Esophagus mucosa (tissue), 1 donor: Measurements from ENCODE around the gene CERS4. TPM values are rescaled to one million over a fixed set of nuclear protein-coding genes. Genes with fewer than 3 reads are reported as not detected.
"Not testable (repeated sequence)": the region's sequence is repeated elsewhere in the genome, so short reads cannot be mapped to it uniquely, and the experiment has no call there.

Source experiments
- ATAC-seq: fragments of 200-7000 bp; cut with Tn5 transposase; one replicate; pipeline ENCODE4 v1.9.1; 2020
- total RNA-seq: library from RNA; stranded (reverse); gene quantifications from one replicate; pipeline ENCODE4 v1.2.4, GENCODE V29; 2023
- donor health status: DM: yes; HTN: yes; CAD: no.

CERS4 gene
- total RNA-seq, 1 donor from 2014 or later: 84.8 TPM

- ATAC-seq: no peak
Measured at GRCh38 chr19:8244442-8244841, 35.3 kb downstream of the CERS4 start.

- ATAC-seq: no peak
Measured at GRCh38 chr19:8245869-8246835, 37.0 kb downstream of the CERS4 start.

- ATAC-seq: not testable (repeated sequence)
Measured at GRCh38 chr19:8247129-8247890, 38.1 kb downstream of the CERS4 start.

- no peak for ATAC-seq
Measured at GRCh38 chr19:8248348-8249328, 39.5 kb downstream of the CERS4 start.

GRCh38 chr19:8250596-8250995 is 41.4 kb downstream of the CERS4 start:
- ATAC-seq: no peak

- no peak for ATAC-seq
Measured at GRCh38 chr19:8251025-8251472, 41.9 kb downstream of the CERS4 start.

- ATAC-seq: peak; percentile 67
Measured at GRCh38 chr19:8252922-8253589, 43.9 kb downstream of the CERS4 start.

GRCh38 chr19:8253678-8254077 is 44.5 kb downstream of the CERS4 start:
- no peak for ATAC-seq

GRCh38 chr19:8254286-8255001 is 45.3 kb downstream of the CERS4 start:
- no peak for ATAC-seq

GRCh38 chr19:8255426-8256125 is 46.4 kb downstream of the CERS4 start:
- ATAC-seq: no peak

- ATAC-seq: no peak
Measured at GRCh38 chr19:8256276-8257051, 47.3 kb downstream of the CERS4 start.

- no peak for ATAC-seq
Measured at GRCh38 chr19:8257052-8257443, 47.9 kb downstream of the CERS4 start.

- ATAC-seq: no peak
Measured at GRCh38 chr19:8259142-8259921, 50.2 kb downstream of the CERS4 start.

GRCh38 chr19:8259922-8260247 is 50.7 kb downstream of the CERS4 start:
- no peak for ATAC-seq

GRCh38 chr19:8261347-8261746 is 52.2 kb downstream of the CERS4 start:
- ATAC-seq: no peak

- peak; percentile 15 for ATAC-seq
Measured at GRCh38 chr19:8261881-8262280, 52.7 kb downstream of the CERS4 start.

- no peak for ATAC-seq
Measured at GRCh38 chr19:8262431-8262830, 53.3 kb downstream of the CERS4 start.

GRCh38 chr19:8264248-8264647 is 55.1 kb downstream of the CERS4 start:
- not testable (repeated sequence) for ATAC-seq

- ATAC-seq: no peak
Measured at GRCh38 chr19:8265872-8266271, 56.7 kb downstream of the CERS4 start.
